ENCODE data around the gene ZBTB12. TPM values are rescaled to one million over a fixed set of nuclear protein-coding genes. Genes with fewer than 3 reads are reported as not detected.

Gene ZBTB12
- total and polyA plus RNA-seq, 2 of the 13 experiments (the other 11 are each of a cell fraction or from before 2014, with no cell fraction given), result 4.8 to 6.0 TPM

DNA sequence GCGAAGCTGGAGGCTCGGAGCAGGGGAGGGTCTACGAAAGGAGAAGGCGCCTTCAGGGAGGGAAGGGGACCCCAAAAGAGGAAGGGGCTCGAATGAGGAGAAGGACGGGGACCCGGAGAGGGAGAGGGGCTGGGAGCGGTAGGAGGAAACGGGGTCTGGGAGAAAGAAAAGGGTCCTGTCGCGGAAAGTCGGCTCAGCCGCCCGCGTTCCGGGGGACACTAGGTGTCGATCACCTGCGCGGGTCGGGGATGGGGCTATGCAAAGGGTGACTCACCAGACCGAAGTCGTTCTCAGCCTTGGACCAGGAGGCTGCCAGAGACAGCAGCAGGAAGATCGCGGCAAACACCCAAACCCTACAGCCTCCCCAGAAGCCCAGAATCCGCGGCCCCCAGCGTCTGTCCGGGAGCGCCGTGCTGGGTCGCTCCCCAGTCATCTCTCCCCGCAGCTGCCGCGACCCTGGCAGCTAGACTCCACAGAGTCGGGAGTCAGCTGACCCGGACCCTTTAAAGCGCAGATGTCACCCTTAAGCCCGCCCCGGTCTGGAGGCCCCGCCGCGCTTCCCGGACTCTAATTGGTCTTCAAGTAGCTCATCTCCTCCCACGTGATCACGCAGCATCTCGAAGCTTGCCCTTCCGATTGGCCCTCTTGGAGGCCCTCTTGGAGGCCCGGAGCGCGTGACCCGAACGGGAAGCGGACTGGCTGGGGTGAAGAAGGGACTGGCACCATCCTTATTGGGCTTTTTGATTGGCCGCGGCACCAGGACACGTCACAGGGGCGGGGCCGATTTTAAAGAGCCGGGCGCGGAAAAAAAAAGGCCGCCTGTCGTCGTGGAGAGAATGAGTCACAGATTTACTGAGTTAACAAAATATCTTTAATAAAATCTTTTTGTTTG is 39.3 kb downstream of the ZBTB12 start, which contains the start of gene NEU1 (continued):
- TF ChIP-seq SNAPC4 (CRISPR knock-in tag; IDR thresholded peaks at IDR 0.05), result 0 out of 2 replicates have a peak, but pooled peaks have one; percentile 59
- TF ChIP-seq SALL2 (CRISPR knock-in tag; IDR thresholded peaks at IDR 0.05), result peak; percentile 94
- 0 out of 2 replicates have a peak, but pooled peaks have one; percentile 89 for TF ChIP-seq KLF13 (CRISPR knock-in tag; IDR thresholded peaks at IDR 0.05)
- no peak for TF ChIP-seq ZNF24 (IDR thresholded peaks at IDR 0.05)
- TF ChIP-seq FIP1L1 (IDR thresholded peaks at IDR 0.05; ENCODE audit: borderline replicate concordance, insufficient read depth, low read depth, low read length), result no peak; the same call in 1 of the 2 replicates
- peak; percentile 91 for TF ChIP-seq BORCS8-MEF2B (CRISPR knock-in tag; IDR thresholded peaks at IDR 0.05)
- TF ChIP-seq NFKB2 (CRISPR knock-in tag; IDR thresholded peaks at IDR 0.05; ENCODE audit: borderline replicate concordance), result peak; percentile 87; the same call in 1 of the 2 replicates
- TF ChIP-seq ZFP91 (CRISPR knock-in tag; IDR thresholded peaks at IDR 0.05; ENCODE audit: borderline replicate concordance), result peak; percentile 99
- TF ChIP-seq ZNF850 (CRISPR knock-in tag; conservative IDR thresholded peaks at IDR 0.05), result no peak
- TF ChIP-seq ZNF703 (CRISPR knock-in tag; IDR thresholded peaks at IDR 0.05; ENCODE audit: borderline replicate concordance), result peak; percentile 83; the same call in 1 of the 2 replicates
- TF ChIP-seq AHR (CRISPR knock-in tag; IDR thresholded peaks at IDR 0.05), result peak; percentile 91
- TF ChIP-seq ZNF816 (CRISPR knock-in tag; IDR thresholded peaks at IDR 0.05; ENCODE audit: borderline replicate concordance), result peak; percentile 97; the same call in 1 of the 2 replicates
- no peak for TF ChIP-seq ZKSCAN1 (IDR thresholded peaks at IDR 0.05; ENCODE audit: low read length)
- TF ChIP-seq, protein P1, sequence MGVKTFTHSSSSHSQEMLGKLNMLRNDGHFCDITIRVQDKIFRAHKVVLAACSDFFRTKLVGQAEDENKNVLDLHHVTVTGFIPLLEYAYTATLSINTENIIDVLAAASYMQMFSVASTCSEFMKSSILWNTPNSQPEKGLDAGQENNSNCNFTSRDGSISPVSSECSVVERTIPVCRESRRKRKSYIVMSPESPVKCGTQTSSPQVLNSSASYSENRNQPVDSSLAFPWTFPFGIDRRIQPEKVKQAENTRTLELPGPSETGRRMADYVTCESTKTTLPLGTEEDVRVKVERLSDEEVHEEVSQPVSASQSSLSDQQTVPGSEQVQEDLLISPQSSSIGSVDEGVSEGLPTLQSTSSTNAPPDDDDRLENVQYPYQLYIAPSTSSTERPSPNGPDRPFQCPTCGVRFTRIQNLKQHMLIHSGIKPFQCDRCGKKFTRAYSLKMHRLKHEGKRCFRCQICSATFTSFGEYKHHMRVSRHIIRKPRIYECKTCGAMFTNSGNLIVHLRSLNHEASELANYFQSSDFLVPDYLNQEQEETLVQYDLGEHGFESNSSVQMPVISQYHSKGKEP (CRISPR knock-in tag; IDR thresholded peaks at IDR 0.05), result peak; percentile 81; the same call in 1 of the 2 replicates
- peak; percentile 80 for TF ChIP-seq KMT2A (CRISPR knock-in tag; IDR thresholded peaks at IDR 0.05)
- TF ChIP-seq, protein P2, sequence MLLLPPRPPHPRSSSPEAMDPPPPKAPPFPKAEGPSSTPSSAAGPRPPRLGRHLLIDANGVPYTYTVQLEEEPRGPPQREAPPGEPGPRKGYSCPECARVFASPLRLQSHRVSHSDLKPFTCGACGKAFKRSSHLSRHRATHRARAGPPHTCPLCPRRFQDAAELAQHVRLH (CRISPR knock-in tag; IDR thresholded peaks at IDR 0.05; ENCODE audit: borderline replicate concordance, low read depth), result peak; percentile 77
- TF ChIP-seq GATAD2A (CRISPR knock-in tag; IDR thresholded peaks at IDR 0.05), result peak; percentile 75
- peak; percentile 78; the same call in 1 of the 2 replicates for TF ChIP-seq ZFP41 (CRISPR knock-in tag; IDR thresholded peaks at IDR 0.05; ENCODE audit: borderline replicate concordance)
- 0 out of 2 replicates have a peak, but pooled peaks have one; percentile 22 for TF ChIP-seq TEF (CRISPR knock-in tag; IDR thresholded peaks at IDR 0.05)

All from HepG2 (cell line).